Nephron progenitor cell (in vitro differentiated cells): ENCODE data around the gene TKTL2.
A peak's percentile ranks its signal among the peaks of the same experiment; 100 is the strongest.

Experiments used
- DNase-seq: peaks from one replicate; pipeline ENCODE4 v3.0.0; 2021
- H3K27ac Mint-ChIP-seq: 2 replicates; pipeline ENCODE4 v1.8.0; 2021; ENCODE audit warnings: mild to moderate bottlenecking, moderate library complexity, mixed read lengths
- H3K27me3 Mint-ChIP-seq: 2 replicates; pipeline ENCODE4 v1.8.0; 2021; ENCODE audit warnings: mild to moderate bottlenecking, low read depth, mixed read lengths; ENCODE audit not compliant: poor library complexity
- H3K36me3 Mint-ChIP-seq: 2 replicates; pipeline ENCODE4 v1.8.0; 2021; ENCODE audit warnings: low read depth, mixed read lengths
- H3K4me1 Mint-ChIP-seq: 2 replicates; pipeline ENCODE4 v1.8.0; 2021; ENCODE audit warnings: mixed read lengths
- H3K4me3 Mint-ChIP-seq: 2 replicates; pipeline ENCODE4 v1.8.0; 2021; ENCODE audit warnings: mild to moderate bottlenecking, moderate library complexity, mixed read lengths
- H3K9me3 Mint-ChIP-seq: 2 replicates; pipeline ENCODE4 v1.8.0; 2021; ENCODE audit warnings: mild to moderate bottlenecking, moderate library complexity, mixed read lengths
- CTCF ChIP-seq: fragments of 200-600 bp; sonication (generic); IDR thresholded peaks from 2 replicates; pipeline ENCODE4 v1.5.0; 2021; ENCODE audit warnings: antibody characterized with exemption

The TKTL2 gene

GRCh38 chr4:163473576-163473975 is at the start of gene TKTL2:
TSS of gene TKTL2 (minus strand) at chr4:163473754. CDS start at chr4:163473734, 20 bp downstream.
- H3K27me3 Mint-ChIP-seq = no peaks in the 10 kb centered on the region
- no peak for TF ChIP-seq CTCF
- no peak within 1 kb of the TSS for H3K27ac Mint-ChIP-seq
- no peak for DNase-seq
- H3K4me3 Mint-ChIP-seq = no peak within 1 kb of the TSS
- no peaks in the 10 kb centered on the region for H3K4me1 Mint-ChIP-seq
- no peaks in the 10 kb centered on the region for H3K36me3 Mint-ChIP-seq
- no peaks in the 10 kb centered on the region for H3K9me3 Mint-ChIP-seq

GRCh38 chr4:163515198-163515597 is 41.6 kb upstream of the TKTL2 start:
- Mint-ChIP-seq H3K4me3 (no peak overlapping the region), H3K9me3 (no peaks in the 10 kb centered on the region), H3K27ac (no peak overlapping the region), H3K27me3 (no peaks in the 10 kb centered on the region), H3K36me3 (peaks cover 69% of the 10 kb centered on the region), H3K4me1 (no peaks in the 10 kb centered on the region)
- no peak for DNase-seq
- TF ChIP-seq CTCF = no peak

- no peak for DNase-seq
Measured at GRCh38 chr4:163505374-163505773, 31.8 kb upstream of the TKTL2 start.

GRCh38 chr4:163500586-163500985 is 27.0 kb upstream of the TKTL2 start:
- no peaks in the 10 kb centered on the region for H3K27me3 Mint-ChIP-seq
- no peak for TF ChIP-seq CTCF
- H3K4me3 Mint-ChIP-seq = no peak overlapping the region
- peaks cover 57% of the 10 kb centered on the region for H3K36me3 Mint-ChIP-seq
- no peak overlapping the region for H3K27ac Mint-ChIP-seq
- peaks cover 5% of the 10 kb centered on the region for H3K9me3 Mint-ChIP-seq
- DNase-seq = no peak
- H3K4me1 Mint-ChIP-seq = peaks cover 38% of the 10 kb centered on the region

More at GRCh38 chr4:163505374-163505773, 31.8 kb upstream of the TKTL2 start:
- Mint-ChIP-seq H3K4me3 (no peak overlapping the region), H3K27ac (peak overlapping the region; percentile 47), H3K27me3 (no peaks in the 10 kb centered on the region), H3K9me3 (peaks cover 5% of the 10 kb centered on the region), H3K36me3 (peaks cover 43% of the 10 kb centered on the region), H3K4me1 (peaks cover 27% of the 10 kb centered on the region)
- no peak for TF ChIP-seq CTCF

- Mint-ChIP-seq H3K27me3 (no peaks in the 10 kb centered on the region), H3K27ac (peak overlapping the region; percentile 96), H3K9me3 (no peaks in the 10 kb centered on the region), H3K36me3 (peaks cover 36% of the 10 kb centered on the region), H3K4me3 (peak overlapping the region; percentile 98), H3K4me1 (peaks cover 20% of the 10 kb centered on the region)
- DNase-seq = no peak
- TF ChIP-seq CTCF = no peak
Measured at GRCh38 chr4:163495900-163496299, 22.3 kb upstream of the TKTL2 start.
